NCI-H526 treated with DMSO at 0.1 percent for 48 hours (cell line): Measurements from ENCODE around the gene NAV2.

Source experiments
- DNase-seq: peaks from one replicate; lab custom pipeline; 2025; lab: John Stamatoyannopoulos, UW

Gene NAV2

DNA sequence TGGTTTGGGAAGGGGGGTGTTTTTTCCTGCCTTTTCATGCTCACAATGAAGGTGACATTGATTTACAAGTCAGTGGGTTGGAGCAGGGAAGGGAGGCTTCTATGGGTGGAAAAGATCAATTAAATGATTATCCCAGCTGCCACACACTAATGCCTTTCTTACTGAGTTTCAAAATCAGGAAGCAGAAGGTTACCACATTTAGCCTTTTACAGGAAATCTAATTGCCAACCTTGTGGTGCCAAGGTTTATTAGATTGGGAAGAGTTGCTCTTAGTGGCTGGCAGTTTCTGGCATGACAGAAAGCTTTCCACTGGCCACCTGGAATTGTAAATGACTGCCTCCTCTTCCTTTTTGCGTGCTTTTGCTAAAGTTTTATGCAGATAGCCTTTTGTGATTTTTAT lies 98.7 kb downstream of the NAV2 start:
- no peak for DNase-seq

GRCh38 chr11:19812096-19812495 lies 99.5 kb downstream of the NAV2 start:
- DNase-seq = no peak

- no peak for DNase-seq
Observed at GRCh38 chr11:19812710-19813109, 100.1 kb downstream of the NAV2 start.

DNA sequence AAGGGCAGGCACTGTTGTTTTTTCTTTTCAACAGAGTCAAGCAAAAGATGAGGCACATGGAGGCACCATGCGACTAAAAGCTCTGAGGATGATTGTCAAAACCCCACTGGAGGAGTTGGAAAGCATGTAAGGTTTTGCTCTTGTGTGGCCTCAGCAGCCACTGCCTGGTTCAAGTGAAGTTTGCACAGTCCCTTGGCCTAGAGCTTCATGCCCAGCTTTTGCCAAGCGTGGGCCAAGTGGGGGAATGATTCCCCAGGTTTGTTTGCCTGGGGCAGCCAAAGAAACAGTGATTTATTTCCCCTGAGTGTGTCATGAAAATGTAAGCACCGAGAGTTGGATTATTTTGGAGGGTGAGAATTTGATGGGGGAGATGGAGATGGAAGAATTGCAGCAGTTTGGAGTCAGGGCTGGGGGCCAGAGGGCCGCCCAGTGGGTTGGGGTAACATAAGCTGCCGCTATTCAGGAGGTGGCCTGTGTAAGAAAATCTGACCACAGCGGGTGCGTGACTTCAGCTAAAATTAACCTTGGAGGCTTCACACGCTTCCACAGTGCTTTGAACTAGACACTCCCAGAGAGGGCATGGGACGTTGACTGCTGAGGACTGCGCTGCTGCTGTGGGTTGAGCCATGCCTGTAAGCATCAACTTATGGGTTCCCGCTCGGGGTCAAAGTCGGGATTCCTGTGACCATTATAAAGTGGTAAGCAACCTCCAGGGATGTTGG lies 100.7 kb downstream of the NAV2 start:
- no peak for DNase-seq

- DNase-seq = peak; percentile 14
Observed at GRCh38 chr11:19814421-19814820, 101.8 kb downstream of the NAV2 start.

DNA sequence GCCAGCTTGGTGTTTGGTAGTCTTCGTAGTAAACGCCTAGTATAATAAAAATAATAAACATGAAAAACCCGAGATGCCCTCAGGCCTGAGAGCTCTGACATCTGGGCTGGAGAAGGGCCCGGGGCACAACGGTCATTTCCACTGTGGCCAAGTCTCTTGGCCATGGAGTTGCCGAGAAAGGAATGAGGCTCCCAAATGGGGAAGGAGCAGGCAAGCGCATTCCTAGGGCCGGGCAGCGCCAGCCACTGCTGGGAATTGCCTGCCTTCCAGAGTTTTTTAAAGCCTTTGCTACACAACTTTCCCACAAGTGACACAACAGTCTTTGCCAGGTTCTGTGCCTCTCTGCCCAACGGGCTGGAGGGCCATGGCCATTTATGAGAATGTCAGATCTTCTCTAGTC lies 103.4 kb downstream of the NAV2 start:
- no peak for DNase-seq

GRCh38 chr11:19816817-19817216 lies 104.2 kb downstream of the NAV2 start:
- DNase-seq = peak; percentile 82

DNA sequence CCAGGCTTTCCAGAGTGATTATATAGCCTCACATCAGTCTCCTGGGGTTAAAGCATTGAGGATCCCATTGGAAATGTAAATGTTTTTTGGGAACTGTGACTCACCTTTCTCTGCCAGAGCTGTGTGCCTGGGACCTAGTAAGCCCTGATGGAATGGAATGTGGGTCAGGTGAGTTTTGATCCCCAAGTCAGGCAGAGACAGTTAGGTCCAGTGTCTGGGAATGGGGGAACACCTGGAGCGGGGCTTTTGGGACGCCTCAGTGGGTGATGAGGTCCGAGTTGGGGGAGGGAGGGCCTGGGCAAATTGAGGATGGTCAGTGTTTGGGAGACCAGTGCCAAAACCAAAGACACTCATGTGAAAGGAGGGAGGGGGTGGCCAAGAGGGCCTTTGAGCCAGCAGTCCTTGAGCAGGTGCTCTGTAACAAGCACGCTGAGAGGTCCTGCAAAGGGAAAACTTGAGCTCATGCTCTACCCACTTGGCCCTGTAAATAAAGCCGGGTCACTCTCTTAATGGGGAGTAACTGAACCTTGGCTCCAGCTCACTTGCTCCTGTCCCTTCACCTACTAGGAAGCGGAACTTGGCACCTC lies 104.7 kb downstream of the NAV2 start:
- peak; percentile 89 for DNase-seq

GRCh38 chr11:19817870-19818269 lies 105.2 kb downstream of the NAV2 start:
- peak; percentile 97 for DNase-seq

GRCh38 chr11:19818619-19819018 lies 106.0 kb downstream of the NAV2 start:
- DNase-seq = no peak

- no peak for DNase-seq
Observed at GRCh38 chr11:19819148-19819547, 106.5 kb downstream of the NAV2 start.

- no peak for DNase-seq
Observed at GRCh38 chr11:19820100-19820499, 107.5 kb downstream of the NAV2 start.

- no peak for DNase-seq
Observed at GRCh38 chr11:19821412-19821875, 108.8 kb downstream of the NAV2 start.

- no peak for DNase-seq
Observed at GRCh38 chr11:19821993-19822392, 109.4 kb downstream of the NAV2 start.

DNA sequence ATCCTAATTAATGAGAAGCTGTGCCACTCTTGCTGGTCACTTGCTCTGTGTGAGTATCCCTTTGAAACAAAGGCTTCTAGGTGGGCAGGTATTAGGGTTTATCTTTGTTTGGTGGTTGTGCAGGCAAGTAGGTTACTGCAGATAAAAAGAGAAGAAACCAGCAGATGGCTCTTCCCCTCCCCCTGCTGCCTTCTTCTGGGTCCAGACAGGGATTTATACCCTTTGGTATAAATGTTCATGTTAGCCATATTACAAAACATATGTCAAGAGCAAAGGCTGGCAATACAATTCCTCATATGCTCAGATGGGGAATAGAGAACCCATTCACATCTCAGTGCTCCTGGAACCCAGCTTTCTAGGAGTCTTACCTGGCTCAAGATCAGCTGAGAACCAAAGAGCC lies 109.9 kb downstream of the NAV2 start:
- no peak for DNase-seq

- no peak for DNase-seq
Observed at GRCh38 chr11:19826606-19827005, 114.0 kb downstream of the NAV2 start.

GRCh38 chr11:19827399-19828135 lies 114.9 kb downstream of the NAV2 start:
- DNase-seq = no peak

DNA sequence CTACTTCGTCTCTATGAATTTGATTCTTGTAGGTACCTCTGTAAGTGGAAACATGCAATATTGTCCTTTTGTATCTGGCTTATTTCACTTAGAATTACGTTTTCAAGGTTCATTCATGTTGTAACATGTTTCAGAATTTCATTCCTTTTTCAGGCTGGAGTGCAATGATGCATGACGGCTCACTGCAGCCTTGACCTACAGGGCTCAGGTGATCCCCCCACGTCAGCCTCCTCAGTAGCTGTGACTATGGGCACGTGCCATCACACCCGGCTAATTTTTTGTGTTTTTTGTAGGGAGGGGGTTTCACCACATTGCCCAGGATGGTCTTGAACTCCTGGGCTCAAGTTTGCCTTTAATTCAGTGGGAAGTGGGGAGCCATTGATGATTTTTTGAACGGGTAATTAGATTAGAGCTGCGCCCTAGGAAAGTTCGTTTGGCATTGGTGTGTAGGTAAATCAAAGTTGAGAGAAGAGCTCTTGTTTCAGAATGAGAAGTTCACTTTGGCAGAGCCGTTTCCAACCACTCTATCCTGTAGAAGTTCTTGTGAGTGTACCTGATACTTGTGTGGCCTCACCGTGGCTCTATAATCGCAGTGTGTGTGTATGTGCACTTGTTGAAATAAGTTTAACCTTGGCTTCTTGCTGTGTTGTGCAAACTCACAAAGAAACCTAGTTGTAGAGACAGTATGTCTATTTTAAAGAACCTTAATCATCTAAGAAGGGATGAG lies 115.9 kb downstream of the NAV2 start:
- DNase-seq = no peak

DNA sequence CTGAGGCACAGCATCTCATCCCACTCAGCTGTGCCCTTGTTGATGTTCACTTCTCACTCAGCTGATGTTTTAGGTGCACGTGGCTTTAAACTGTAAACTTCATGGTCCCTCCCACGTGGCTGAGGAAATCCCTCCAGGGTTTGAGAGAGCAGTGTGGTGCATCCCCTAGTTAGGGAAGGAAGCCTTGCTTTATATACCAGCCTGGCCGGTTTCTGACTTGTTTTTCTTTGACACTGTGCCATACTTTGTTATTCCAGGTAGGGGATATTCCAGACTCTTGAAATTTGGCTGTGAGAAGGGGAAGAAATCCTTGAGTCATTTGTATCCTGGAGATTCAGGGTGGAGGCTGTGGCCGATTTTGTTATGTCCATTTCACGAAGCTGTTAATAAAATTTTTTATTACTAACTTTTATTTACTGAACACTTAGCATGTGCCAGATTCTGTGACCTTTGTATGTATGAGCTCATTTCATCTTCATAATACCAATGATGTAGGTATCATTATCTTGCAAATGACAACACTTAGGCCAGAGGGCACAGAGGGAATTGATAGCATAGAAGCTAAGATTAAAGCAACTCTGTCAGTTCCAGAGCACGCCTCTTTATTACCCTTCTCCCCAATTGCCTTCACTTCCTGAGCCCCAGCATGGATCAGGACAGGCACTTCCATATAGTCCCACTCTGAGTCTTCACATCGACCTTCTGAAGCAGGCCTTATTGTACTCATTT lies 116.6 kb downstream of the NAV2 start:
- no peak for DNase-seq

DNA sequence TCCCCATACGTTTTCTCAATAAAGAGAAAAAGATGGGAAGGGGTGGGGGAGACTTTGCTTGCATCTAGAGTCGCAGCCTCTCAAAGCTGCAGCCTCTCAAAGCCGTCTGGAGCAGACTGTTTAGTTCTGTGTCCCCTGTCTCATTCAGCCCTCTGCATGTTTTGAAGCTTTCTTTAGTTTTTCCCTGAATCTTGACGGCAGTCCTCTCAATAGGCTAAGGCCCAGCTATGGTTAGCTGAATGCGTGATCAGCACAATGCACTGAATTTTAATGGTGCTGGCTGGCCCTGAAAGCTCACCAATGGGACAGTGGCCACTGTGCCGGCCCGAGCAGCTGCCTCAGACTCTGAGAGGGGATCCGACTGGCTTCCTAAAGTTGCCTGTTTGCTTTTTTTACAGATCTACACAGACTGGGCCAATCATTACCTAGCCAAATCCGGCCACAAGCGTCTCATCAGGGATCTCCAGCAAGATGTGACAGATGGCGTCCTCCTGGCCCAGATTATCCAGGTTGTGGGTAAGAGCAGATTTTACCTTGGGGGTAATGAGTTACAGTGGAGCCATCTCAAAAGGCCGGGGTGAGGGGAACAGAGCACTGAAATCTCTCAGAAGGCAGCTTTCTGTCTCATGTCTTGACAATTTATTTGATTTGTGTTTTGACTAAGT lies 119.6 kb downstream of the NAV2 start:
- DNase-seq = no peak

GRCh38 chr11:19832901-19833300 lies 120.3 kb downstream of the NAV2 start:
- DNase-seq = no peak
